HG03139 (cell line): ENCODE measurements around the gene HES3.

ENCODE experiments used
- ATAC-seq: cut with Tn5 transposase; IDR thresholded peaks from one replicate; pipeline ENCODE4 v1.9.1; 2021; ENCODE audit not compliant: unreplicated experiment

HES3 gene

DNA sequence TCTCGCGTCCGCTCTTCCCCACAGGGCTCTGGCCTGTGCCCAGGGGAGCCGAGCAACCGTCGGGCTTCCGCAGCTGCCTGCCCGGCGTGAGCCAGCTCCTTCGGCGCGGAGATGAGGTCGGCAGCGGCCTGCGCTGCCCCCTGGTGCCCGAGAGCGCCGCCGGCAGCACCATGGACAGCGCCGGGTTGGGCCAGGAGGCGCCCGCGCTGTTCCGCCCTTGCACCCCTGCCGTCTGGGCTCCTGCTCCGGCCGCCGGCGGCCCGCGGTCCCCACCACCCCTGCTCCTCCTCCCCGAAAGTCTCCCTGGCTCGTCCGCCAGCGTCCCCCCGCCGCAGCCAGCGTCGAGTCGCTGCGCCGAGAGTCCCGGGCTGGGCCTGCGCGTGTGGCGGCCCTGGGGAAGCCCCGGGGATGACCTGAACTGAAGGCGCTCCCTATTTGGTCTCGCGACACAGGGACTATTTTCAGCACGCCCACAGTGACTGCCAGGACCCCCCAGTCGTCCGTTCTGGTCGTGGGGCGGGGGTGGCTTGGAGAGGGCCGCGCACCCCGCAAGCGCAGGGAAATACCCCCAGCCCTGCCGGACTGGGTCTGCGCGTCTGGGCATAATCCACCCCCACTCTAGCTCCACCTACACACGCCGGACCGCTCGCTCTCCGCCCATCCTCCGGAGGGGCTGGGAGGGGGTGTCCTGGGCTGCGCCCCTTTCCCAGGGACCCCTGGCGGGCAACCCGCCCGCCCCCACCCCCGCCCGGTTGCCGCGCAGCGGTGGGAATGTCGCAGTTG, 1.3 kb downstream of the HES3 start:
- ATAC-seq: peak; percentile 52

DNA sequence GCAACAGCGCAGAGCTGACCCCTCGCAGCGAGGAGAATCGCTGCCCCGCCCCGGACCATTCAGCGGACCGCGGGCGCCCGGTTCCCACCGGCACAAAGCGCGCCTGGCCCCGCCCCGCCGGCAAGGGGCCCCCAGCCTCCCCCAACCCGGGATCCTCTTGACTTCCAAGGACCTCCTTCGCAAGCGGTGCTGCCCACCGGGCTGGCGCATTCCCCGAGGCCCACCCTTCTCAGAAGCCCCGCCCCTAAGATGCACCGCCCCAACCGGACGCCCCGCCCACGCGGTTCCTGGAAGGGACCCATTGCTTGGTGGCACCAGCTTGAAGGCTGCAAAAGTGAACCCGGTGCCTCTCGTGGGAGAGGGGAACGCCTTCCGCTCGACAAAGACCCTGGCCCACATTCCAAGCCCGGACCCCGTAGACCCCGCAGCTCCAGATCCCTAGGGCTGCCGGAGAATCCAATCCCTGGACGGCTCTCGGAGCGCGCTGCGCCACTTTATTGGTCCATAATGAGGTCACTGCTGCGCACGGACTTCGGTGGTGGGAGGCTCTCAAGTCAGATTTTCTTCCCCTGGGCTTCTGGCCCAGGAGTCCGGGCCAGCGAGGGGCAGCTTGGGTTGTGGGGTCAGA, 2.0 kb downstream of the HES3 start:
- no peak for ATAC-seq

DNA sequence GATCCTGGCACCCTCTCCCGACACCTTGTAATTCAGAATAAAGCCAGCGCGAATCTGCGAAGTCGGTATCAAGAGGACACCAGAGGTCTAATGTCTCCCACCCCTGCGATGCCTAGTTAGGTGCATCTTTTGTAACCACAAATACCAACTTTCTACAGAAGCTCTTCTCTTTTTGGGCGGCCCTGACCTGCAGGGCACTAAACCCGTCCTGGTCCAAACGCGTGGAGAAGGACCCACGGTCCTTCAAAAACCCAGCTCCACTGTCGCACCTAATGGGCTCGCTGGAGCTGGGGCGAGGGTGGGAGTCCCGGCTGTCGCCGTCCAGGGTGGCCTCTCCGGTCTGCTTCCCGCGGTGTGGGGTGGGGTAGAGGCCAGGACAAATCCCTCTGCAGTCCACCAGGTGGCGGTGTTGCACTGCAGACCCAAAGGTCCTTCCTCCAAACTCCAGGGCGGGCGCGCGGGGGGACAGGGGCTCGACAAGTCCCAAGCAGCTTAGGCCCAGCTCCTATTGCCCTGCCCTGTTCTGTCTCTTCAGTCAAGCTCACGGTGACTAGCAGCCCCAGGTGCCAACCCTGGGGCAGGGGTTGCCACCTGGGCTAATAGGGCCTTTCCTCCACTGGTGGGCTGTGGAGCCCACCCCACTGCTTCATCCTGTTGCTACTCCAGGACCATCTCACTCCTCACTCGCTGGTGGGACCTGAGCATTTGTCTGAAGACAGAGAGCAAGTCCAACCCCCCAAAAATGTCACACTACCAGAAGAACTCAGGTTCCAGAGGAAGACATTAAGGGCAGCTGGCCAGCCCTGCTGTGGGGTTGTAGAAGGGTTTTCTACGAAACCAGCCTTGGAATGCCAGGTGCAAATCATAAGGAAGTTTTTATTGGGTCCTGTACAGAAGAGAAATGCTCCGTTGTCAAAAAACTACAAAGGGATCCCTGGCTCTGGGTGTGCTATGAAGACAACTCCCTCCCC, 2.8 kb downstream of the HES3 start:
- no peak for ATAC-seq

DNA sequence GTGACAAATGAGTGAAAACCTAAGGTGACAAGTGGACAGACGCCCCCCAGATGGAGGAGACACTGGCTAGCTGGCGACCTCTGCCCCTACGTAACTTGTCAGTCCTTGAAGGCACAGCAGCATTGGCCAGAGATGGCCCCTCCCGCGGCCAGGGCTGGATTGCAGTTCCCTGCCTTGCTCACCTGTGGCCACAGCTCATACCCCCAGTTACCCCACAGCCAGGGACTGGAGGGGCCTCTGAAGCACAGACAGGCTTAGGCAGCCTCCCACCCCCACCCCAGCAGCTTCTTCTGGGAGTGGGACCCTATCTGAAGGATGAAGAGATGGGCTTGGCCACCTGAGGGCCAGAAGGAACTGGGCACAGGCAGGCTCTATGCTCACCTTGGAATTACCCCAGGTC, 3.7 kb downstream of the HES3 start:
- no peak for ATAC-seq

DNA sequence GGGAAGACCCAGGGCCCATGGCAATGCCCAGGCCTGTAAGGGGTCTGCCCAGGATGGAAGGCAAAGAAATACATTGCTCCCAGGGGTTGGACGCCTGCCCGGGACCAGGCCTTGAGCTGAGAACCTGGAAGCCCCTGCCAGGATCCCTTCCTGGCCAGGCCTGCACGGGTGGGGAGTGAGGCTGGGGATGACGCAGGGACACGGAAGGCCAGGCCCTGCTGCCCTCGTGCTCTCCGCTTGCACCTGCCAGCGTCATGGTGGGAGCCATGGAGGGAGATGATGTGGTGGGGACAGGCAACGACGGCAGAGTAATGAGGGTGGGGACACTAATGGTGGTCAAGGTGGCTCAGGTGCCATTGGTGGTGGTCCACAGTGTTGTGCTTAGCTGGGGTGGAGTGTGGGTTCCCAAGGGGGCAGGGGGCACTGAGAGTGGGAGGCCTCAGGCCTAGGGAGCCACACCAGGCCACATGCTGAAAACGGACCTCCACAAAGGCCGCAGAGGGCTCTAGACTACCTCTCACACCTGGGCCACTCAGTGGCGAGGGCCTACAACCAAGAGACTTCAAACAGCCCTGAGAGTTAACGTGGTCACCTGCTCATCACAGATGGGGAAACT, 4.3 kb downstream of the HES3 start:
- ATAC-seq: no peak

DNA sequence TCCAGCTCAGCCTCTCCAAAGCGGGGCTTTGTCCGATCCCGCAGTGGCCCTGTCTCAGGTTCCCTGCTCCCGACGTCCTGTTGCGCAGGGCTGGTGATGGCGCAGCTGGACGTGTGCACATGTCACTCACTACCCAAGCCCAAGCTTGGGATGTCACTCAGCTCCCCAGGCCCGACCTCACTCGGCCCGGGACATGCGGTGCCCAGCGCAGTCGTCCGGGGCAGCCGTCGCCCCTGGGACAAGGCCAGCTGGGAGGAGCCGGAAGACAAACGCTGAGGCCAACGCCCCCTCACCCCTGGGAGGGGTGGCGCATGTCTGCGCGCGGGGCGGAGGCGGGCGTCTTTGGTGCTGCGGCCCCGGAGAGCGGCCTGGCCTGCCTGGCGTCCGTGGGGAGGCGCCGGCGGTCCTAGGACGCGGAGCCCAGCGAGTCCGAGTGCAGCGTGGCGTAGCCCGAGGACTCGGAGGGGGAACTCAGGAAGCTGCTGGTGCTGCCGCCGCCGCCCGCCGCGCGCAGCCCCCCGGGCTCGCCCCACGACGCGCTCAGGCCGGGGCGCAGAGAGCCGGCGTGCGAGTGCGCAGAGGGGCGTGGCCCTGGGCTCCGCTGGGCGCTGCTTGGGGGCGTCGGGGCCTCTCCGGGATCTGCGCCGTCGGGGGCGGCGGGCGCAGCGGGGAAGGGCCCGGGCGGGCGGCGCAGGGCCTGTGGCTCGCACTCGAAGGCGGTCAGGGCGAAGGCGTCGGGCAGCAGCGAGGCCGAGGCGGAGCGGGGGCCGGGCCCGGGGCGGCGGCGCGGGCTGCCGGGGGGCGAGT, 5.2 kb downstream of the HES3 start:
- no peak for ATAC-seq

DNA sequence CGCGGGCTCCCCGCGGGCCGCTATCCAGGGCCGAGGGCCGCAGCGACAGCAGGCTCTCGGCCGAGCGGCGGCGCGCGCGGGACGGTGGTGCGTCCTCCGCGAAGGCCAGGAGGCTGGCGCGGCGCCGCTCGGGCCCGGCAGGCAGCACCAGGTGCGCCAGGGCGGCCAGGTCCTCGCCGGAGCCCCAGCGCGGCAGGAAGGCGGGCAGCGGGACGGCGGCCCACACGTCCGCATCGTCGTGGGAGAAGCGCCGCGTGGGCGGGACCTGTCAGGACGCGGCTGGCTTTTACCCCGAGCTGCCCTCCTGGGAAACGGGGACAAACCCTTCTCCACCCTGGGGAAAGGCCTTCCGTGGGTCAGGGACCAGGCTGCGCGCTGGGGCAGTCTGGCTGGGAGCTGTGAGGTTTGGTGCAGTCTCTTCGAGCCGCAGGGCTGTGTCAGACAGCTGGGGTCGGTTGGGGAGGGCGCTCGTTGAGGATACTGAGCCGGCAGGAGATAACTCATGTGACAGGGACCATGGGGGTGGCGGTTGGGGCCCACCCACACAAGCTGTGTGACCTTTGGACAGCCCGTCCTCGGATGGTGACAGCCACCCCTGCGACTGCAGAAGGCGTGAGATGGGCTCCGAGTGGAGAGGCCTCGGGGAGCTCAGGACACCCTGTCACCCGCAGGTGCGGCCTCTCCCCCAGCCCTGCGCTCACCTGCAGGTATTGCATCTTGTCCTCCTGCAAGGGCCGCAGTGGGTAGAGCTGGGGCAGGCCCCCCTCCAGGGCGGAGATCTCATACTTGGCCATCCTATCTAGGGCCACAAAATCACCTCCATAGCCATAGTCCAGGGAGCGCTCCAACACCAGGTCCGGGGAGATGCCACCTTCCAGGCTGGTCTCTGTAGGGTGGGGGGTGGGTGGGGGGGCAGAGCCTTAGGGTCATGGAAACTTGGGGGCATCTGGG, 6.0 kb downstream of the HES3 start:
- ATAC-seq: no peak

DNA sequence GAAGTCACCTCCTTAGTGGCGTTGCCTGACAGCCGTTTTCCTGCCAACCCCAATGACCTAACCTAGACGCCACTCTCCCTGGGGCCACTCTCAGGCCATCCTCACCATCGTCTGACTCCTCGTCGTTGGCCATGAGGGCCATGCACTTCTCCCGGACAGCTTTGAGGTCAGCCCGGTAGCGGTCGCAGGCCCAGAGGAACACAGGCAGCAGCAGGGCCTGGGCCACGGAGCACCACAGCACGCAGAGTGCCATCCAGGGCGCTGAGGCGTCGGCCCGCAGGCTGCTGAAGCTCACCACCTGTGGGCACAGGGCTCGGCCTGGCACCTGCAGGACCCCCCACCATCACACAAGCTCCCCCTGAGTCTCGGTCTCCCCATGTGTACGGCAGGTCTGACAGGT, 7.3 kb downstream of the HES3 start:
- no peak for ATAC-seq

DNA sequence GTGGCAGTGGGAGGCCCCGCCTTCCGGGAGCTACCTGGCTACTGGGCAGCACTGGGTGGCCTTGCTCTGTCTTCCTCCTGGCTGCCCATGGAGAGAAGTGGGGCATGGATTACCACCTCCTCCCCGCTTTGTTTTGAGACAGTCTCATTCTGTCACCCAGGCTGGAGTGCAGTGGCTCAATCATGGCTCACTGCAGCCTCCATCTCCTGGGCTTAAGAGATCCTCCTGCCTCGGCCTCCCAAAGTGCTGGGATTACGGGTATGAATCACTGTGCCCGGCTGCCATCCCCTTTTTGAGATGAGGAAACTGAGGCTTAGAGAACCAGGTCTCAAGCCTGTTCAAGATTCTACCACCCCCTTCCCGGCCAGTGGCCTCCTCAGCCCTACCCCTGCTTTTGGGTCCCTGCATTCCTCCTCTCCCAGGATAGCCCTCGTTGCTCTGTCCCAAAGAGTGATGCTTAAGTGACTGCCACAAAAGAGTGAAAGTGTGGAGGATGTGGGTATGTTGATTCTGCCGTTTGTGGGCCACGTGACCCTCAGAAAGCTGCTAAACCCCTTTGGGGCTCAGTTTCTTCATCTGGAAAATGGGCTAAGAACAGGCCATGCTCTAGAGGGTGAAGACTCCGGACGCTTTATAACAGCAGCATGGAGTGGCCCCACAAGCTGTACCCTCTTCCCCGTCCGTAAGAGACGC, 7.8 kb downstream of the HES3 start:
- no peak for ATAC-seq

DNA sequence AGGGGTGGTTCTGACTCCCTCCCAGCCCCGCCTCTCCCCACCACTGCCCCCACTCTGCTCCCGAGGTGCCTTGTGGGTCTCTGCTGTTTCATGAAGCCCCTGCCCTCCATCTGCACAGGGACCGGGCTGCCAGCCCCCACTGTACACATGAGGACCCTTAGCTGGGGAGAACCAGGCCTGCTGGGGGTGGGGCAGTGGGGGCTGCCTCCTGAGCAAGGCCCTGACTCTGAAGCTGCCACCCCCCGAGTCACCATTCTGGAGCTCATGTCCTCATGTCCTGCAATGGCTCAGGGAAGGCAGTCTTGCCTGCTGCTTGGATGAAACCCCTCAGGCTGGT, 8.4 kb downstream of the HES3 start:
- ATAC-seq: no peak

DNA sequence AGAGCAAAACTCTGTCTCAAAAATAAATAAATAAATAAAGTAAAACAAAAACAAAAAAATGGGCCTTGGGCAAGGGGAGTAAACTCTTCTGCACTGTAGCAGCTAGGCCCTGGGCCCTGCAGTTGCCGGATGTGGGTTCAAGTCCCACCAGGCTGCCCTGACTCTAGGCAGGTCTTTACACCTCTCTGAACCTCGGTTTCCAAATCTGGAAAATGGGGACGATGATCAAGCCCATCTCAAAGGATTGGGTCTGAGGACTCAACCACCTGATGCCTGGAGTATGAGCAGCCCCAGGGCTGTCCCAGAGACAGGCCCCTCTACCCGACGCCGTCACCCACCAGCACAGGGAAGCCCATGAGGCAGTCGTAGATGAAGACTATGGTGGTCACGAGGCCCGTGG, 9.4 kb downstream of the HES3 start:
- ATAC-seq: no peak

DNA sequence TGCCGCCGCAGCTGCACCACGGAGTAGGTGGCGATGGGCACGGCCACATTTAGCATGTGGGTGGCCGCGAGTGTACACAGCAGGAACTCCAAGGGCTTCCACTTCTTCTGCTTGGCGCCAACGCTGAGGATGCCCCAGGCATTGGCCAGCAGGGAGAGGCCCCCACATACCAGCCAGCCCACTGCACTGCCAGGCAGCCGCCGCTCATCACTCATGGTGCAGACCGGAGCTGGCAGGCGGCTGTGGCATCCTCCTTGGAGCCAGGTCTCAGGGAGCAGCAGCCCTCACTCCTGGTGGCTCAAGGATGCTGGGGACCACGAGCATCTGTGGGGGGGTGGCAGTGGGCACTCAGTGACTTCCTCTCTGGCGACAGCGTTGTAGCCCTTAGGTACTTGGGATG, 10.7 kb downstream of the HES3 start:
- ATAC-seq: no peak

DNA sequence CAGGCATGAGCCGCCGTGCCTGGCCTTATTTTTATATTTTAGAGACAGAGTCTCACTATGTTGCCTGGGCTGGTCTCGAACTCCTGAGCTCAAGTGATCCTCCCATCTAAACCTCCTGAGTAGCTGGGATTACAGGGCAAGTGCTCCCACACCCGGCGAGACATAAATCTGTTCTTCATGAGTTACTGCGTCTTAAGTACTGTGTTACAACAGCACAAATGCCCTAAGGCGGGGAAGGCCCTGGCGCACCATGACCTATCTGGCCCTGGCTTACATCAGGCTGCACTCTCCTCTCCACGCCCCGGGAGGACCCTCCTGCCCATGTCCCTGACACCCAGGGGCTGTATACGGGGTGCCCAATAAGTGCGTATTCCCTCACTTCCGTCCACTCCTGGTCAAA, 12.7 kb downstream of the HES3 start:
- ATAC-seq: no peak

DNA sequence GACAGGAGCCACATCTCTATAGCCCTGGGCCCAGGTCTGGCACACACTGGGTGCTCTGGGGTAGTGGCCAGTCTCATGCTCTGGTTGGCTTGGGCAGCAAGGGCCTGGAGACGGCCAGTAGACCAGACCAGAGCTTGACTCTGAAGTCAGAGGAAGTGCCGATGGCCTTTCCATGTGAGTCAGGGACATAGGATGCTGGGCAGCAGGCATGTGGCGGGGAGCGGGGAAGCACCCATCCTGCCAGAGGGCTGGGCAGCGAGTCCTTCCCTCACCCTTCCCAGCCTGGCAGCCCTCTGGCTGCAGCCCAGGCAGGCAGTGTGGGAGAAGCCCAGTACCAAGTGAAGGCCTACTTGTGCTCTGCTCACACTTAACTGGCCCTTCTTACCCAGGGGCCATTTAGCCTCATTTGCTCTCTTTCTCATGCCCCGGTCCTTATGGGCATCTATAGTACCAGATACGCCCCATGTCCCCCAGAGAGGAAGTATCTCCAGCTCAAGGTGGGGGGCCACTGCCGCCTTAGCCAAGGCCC, 13.6 kb downstream of the HES3 start:
- no peak for ATAC-seq

DNA sequence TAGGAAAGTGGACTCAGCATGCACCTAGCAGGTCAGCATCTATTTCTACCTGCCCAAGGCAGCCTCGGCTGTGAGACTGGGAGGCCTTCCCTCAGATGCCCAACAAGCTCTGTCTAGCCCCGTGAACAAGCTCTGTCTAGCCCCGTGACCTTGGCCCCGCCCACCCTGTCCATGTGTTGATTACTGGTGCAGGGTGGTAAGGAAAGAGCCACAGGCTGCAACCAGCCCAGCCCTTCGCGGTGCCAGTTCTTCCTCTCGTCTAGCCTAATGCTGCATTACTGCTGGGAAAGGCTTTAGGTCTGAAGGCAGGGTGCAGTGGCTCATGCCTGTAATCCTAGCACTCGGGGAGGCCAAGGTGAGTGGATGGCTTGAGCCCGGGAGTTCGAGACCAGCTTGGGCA, 14.7 kb downstream of the HES3 start:
- no peak for ATAC-seq

DNA sequence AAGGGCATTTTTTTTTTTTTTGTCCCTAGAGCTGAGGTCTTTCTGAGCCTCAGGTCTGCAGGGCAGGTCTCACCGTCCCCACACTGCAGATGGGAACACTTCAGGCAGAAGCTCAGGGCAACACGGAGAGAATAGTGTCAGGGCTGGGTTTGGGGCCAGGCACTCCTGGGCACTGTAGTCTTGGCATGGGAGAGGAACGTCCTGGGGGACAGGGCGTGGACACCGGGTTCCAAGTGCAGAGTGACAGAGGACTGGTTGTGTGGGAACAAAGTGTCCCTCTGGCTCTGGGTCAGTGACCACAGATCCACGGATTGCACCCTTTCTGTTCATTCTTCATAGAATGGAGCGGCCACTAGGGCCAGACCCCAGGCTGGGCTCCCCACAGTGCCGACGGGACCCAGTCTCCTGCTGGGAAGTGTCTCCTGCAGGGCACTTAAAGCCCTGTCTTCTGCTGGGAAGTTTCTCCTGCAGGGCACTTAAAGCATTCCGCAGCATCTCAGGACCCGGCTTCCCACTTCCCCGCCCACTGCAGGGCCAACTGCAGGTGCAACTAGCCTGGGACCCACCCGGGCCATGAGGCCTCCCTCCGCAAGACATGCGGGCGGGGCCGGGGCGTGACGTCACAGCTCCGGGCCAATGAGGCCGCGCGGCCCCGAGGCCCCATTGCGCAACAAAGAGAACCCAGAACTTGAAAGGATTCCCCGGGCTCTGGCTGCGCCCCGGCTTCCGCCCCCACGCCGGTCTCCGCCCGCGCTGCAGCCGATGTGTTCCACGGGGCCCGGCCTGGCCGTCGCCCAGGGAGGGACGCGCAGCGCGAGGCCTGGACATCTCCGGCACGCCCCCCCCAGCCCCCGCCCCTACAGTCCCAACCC, 15.7 kb downstream of the HES3 start:
- no peak for ATAC-seq

DNA sequence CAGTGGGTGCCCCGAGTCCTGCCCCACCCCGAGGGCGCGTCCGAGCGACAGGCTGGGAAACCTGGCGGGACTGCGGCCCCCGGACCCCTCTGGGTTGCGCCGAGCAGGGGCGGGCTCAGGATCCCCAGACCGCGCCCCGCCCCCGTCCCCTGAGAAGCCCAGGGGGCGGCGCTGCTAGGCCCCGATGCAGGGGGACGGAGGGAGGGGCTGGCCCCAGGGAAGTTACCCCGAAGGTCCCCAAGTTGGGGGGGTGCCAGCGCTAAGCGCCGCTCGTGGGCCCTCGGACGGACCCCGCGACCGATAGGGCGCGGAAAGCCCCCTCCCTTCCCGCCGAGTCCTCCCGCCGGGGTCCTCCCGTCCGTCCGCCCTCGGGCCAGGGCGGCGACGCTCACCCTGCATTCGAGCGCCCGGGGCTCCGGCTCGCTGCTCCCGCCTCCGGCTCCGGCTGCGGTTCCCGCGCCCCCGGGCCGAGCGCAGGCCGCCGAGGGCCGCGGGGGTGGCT, 16.5 kb downstream of the HES3 start:
- no peak for ATAC-seq
